ENCODE measurements around the gene MALRD1. TPM values are rescaled to one million over a fixed set of nuclear protein-coding genes. Genes with fewer than 3 reads are reported as not detected.

Gene MALRD1
- total RNA-seq, 2 donors from 2014 or later: 0.26 to 1.3 TPM

DNA sequence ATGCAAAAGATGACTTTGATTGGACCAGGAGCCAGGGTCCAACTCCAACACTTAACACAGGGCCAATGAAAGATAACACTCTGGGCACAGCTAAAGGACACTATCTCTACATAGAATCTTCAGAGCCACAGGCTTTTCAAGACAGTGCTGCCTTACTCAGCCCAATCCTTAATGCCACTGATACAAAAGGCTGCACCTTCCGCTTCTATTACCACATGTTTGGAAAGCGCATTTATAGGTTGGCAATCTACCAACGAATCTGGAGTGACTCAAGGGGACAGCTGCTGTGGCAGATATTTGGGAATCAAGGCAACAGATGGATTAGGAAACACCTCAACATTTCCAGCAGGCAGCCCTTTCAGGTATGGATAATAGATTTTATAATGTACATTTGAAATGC, 160.7 kb downstream of the MALRD1 start:
- Histone ChIP-seq H3K27me3 (no peaks in the 10 kb centered on the region), H3K9me3 (no peaks in the 10 kb centered on the region), H3K4me1 (no peaks in the 10 kb centered on the region), H3K4me3 (no peak overlapping the region), H3K36me3 (replicated peaks in 1 of 2; ENCODE audit: insufficient read depth in 1 of 2, low read depth in 2 of 2) (no peaks in the 10 kb centered on the region), H3K27ac (no peak overlapping the region)
- 59 to 69% methylated on average over 3 of the region's 3 CpGs for WGBS, 2 donors
- ATAC-seq: no peak
- intact Hi-C loops (cut with DNase I): no loop called here
- TF ChIP-seq POLR2A (IDR thresholded peaks at IDR 0.05): no peak
- no peak for TF ChIP-seq CTCF (IDR thresholded peaks at IDR 0.05)
- no peak for DNase-seq

- Histone ChIP-seq H3K27ac (no peak overlapping the region), H3K4me1 (no peaks in the 10 kb centered on the region)
Observed at GRCh38 chr10:19212590-19212989, 164.0 kb downstream of the MALRD1 start.

GRCh38 chr10:19221216-19221615, 172.6 kb downstream of the MALRD1 start:
- DNase-seq (no peak), ATAC-seq (no peak)
- intact Hi-C loops (cut with DNase I): no loop called here
- Histone ChIP-seq H3K36me3 (replicated peaks in 1 of 2; ENCODE audit: insufficient read depth in 1 of 2, low read depth in 2 of 2) (no peaks in the 10 kb centered on the region), H3K4me3 (no peak overlapping the region), H3K27ac (no peak overlapping the region), H3K9me3 (no peaks in the 10 kb centered on the region), H3K27me3 (no peaks in the 10 kb centered on the region), H3K4me1 (no peaks in the 10 kb centered on the region)
- TF ChIP-seq CTCF (IDR thresholded peaks at IDR 0.05) (no peak), POLR2A (IDR thresholded peaks at IDR 0.05) (no peak)
- 58 to 76% methylated on average over 3 of the region's 3 CpGs for WGBS, 2 donors

More at GRCh38 chr10:19212590-19212989, 164.0 kb downstream of the MALRD1 start:
- no peak overlapping the region for H3K4me3 ChIP-seq
- TF ChIP-seq POLR2A (IDR thresholded peaks at IDR 0.05): no peak
- TF ChIP-seq CTCF (IDR thresholded peaks at IDR 0.05): no peak
- intact Hi-C loops (cut with DNase I): no loop called here
- no peaks in the 10 kb centered on the region for H3K9me3 ChIP-seq
- 20 to 27% methylated on average over 5 of the region's 5 CpGs for WGBS, 2 donors
- no peak for DNase-seq
- ATAC-seq: no peak
- H3K27me3 ChIP-seq: no peaks in the 10 kb centered on the region
- no peaks in the 10 kb centered on the region for H3K36me3 ChIP-seq (replicated peaks in 1 of 2; ENCODE audit: insufficient read depth in 1 of 2, low read depth in 2 of 2)

DNA sequence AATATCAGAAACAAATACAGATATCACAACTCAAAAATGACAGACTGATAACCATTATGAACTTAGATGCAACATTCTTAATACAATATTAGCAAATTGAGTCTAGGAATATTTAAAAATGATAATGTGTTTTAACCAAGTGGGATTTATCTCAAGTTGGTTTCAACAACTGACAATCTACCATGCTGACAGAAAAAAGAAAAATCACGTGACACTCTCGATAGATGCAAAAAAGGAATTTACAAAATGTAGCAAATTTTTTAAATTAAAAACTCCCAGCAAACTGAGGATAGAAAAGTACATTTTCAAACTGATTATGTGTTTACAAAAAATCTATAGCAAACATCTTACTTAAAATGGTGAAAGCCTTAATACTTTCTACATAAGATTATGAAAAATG, 177.4 kb downstream of the MALRD1 start:
- no peak for TF ChIP-seq CTCF (IDR thresholded peaks at IDR 0.05)
- TF ChIP-seq POLR2A (IDR thresholded peaks at IDR 0.05): no peak
- H3K4me3 ChIP-seq: no peak overlapping the region
- intact Hi-C loops (cut with DNase I): no loop called here
- no peaks in the 10 kb centered on the region for H3K4me1 ChIP-seq
- no peak overlapping the region for H3K27ac ChIP-seq
- no peaks in the 10 kb centered on the region for H3K36me3 ChIP-seq (replicated peaks in 1 of 2; ENCODE audit: insufficient read depth in 1 of 2, low read depth in 2 of 2)
- no peaks in the 10 kb centered on the region for H3K27me3 ChIP-seq
- ATAC-seq: no peak
- DNase-seq: no peak
- 56 to 61% methylated on average over 2 of the region's 2 CpGs for WGBS, 2 donors
- H3K9me3 ChIP-seq: no peaks in the 10 kb centered on the region

DNA sequence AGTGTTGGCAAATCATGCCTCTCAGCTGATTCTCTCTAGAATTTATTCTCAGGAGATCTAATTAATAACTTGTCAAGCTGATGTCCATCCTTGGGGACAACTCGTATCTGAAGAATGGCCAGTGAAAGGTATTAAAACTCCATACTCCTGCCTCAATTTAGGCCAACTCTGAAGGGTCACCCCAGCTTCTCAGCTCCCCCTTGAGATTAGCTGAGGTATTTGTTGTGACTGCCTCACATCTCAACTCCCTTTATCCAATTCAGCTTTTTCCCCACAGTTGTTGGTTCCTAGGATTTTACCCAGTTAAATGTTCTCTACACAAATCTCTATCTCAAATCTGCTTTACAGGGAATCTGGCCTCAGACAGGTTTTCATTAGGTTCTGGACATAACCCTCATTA, 182.4 kb downstream of the MALRD1 start:
- Histone ChIP-seq H3K27ac (no peak overlapping the region), H3K4me3 (no peak overlapping the region), H3K4me1 (no peaks in the 10 kb centered on the region), H3K9me3 (no peaks in the 10 kb centered on the region), H3K27me3 (no peaks in the 10 kb centered on the region), H3K36me3 (replicated peaks in 1 of 2; ENCODE audit: insufficient read depth in 1 of 2, low read depth in 2 of 2) (no peaks in the 10 kb centered on the region)
- intact Hi-C loops (cut with DNase I): no loop called here
- ATAC-seq (no peak), DNase-seq (no peak)
- 57 to 70% methylated on average over 1 of the region's 1 CpG for WGBS, 2 donors
- TF ChIP-seq POLR2A (IDR thresholded peaks at IDR 0.05) (no peak), CTCF (IDR thresholded peaks at IDR 0.05) (no peak)

Data from body of pancreas (tissue), 4 donors.